ENCODE results near the gene TLX3.
"Not testable (repeated sequence)": the region's sequence is repeated elsewhere in the genome, so short reads cannot be mapped to it uniquely, and the experiment has no call there.

Gene TLX3

GRCh38 chr5:171330021-171330420, 21.0 kb downstream of the TLX3 start:
- no peak for DNase-seq

GRCh38 chr5:171335616-171336015, 26.6 kb downstream of the TLX3 start:
- DNase-seq = no peak

- DNase-seq = peak; percentile 66
These were observed 27.6 kb downstream of the TLX3 start for GRCh38 chr5:171336521-171337209.

GRCh38 chr5:171337210-171337569, 28.1 kb downstream of the TLX3 start:
- no peak for DNase-seq

- no peak for DNase-seq
These were observed 31.0 kb downstream of the TLX3 start for GRCh38 chr5:171340042-171340441.

- no peak for DNase-seq
These were observed 31.4 kb downstream of the TLX3 start for GRCh38 chr5:171340491-171340890.

GRCh38 chr5:171342362-171343111, 33.5 kb downstream of the TLX3 start:
- peak; percentile 71 for DNase-seq

- DNase-seq = no peak
These were observed 36.0 kb downstream of the TLX3 start for GRCh38 chr5:171344936-171345608.

- DNase-seq = no peak
These were observed 42.6 kb downstream of the TLX3 start for GRCh38 chr5:171351536-171352073.

- DNase-seq = peak; percentile 22
These were observed 46.3 kb downstream of the TLX3 start for GRCh38 chr5:171355302-171355724.

- no peak for DNase-seq
These were observed 48.8 kb downstream of the TLX3 start for GRCh38 chr5:171357843-171358242.

GRCh38 chr5:171361151-171361550, 52.1 kb downstream of the TLX3 start:
- DNase-seq = not testable (repeated sequence)
